HG02870 (cell line): ENCODE results near the gene AMN1.

ENCODE experiments used
- ATAC-seq: cut with Tn5 transposase; IDR thresholded peaks from one replicate; pipeline ENCODE4 v1.9.1; 2021; ENCODE audit warnings: mild to moderate bottlenecking, moderate library complexity; ENCODE audit not compliant: unreplicated experiment

Gene AMN1

GRCh38 chr12:31633464-31633863 is 95.4 kb downstream of the AMN1 start:
- ATAC-seq = no peak

DNA sequence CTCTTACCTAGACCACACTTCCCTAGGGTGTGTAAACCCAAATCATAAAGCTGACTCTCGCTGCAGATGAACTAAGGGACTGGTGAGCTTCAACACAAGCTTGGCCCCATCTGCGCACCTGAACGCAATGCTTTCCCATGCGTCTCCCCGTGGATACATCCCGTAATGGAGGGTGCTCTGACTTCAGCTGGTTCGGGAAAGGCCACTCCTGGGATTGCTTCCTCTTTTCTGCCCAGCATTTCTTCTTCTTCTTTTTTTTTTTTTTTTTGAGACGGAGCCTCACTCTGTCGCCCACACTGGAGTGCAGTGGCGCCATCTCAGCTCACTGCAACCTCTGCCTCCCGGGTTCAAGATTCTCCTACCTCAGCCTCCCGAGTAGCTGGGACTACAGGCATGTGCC is 97.0 kb downstream of the AMN1 start:
- ATAC-seq = no peak

DNA sequence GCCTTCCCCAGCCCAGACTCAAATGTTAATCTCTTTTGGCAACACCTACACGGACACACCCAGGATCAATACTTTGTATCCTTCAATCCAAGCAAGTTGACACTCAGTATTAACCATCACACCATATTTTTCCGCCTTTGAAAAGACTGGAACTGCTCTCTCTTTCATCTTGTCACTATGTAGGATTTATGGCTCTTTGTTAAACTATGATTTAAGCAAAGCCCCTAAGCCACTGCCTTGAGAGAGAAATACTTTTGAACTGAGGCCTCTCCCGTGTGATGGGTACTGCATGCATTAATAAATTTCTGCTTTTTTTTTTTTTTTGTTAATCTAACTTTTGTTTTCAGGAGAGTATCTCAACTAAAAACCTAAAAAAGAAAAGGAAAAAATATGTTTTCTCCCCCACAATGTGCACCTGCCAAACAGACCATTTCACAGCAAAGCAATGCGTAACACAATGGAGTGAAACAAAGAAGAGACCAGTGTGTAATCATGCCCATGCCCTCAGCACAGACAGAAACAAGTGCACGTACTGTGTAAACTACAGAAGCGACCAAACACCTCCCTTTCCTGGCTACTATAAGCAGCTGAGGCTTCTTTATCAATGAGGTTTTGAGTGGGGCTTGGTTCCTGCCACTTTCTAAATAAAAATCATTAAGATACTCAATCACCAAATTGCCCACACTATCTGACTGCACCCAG is 97.6 kb downstream of the AMN1 start:
- ATAC-seq = no peak

- ATAC-seq = no peak
Observed at GRCh38 chr12:31629756-31630732, 98.8 kb downstream of the AMN1 start.

DNA sequence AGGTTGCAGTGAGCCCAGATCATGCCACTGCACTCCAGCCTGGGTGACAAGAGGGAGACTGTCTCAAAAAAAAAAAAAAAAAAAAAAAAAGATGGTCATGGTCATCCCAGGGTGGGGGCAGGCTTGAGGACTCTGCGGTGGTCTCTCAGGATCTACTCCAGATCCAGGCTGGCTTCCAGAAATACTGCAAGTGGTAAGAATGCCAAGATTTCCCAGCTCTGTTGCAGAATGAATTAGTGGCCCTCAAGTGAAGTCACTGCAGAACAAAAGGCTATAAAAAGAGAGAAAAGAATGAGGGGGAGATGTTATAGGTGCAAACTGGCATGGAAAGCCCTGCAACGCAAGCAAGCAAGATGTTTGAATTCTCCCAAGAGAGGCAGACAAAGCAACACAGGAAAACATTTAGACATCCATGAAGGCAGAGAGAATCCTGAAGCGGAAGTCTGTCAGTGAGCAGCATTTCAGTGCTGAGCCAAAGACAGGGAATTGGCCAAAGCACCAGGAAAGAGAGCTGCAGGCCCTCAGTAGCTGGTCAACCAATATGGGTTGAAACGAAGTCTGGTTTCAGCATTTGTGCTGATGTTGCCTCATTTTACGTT is 101.3 kb downstream of the AMN1 start:
- ATAC-seq = no peak

DNA sequence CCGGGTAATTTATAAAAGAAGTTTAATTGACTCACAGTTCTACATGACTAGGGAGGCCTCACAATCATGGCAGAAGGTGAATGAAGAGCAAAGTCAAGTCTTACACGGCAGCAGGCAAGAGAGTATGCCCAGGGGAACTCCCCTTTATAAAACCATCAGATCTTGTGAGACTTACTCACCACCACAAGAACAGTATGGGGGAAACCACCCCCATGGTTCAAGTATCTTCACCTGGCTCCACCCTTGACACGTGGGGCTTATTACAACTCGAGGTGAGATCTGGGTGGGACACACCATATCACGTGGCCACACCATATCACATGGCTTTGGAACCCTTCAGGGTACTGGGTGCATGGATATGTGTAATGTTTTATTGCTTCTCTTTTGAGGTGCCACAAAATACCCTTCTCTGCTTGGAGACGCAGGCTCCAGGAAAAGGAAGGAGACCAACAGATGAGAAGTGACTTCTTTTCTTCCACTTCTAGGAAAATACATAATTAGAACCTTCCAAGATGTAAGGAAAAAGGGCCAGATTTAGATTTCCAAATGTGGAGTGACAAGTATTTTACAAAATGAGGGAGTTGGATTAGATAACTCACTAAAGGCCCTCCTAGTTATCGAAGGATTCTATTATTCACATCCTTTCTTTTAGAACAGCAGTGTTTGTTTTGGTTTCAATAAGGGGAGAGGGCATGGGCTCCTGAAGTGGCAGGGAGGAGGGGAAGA is 102.4 kb downstream of the AMN1 start:
- ATAC-seq = no peak

DNA sequence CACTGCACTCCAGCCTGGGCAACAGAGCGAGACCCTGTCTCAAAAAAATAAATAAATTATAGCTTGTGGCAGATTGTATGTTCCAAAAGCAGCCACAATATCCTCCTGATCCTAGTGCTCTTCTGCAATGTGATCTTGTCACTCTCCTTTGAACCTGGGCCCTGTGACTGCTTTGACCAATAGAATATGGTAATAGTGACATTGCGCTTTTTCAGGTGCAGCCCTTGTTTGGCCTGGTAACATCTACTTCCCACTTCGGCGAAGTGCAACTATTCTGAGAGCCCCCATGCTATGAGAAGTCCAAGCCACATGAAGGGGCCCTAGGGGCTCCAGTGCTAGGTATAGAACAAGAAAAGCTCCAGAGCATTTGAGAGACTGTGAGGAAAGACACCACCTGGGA is 106.8 kb downstream of the AMN1 start:
- no peak for ATAC-seq
